Activated naive CD8-positive, alpha-beta T cell treated with anti-CD3 and anti-CD28 coated beads, Interleukin-2, amount 50 U/mL, for 16 hours (primary cell): ENCODE data around the gene FBXO27.
A peak's percentile ranks its signal among the peaks of the same experiment; 100 is the strongest.
"Not testable (repeated sequence)": the region's sequence is repeated elsewhere in the genome, so short reads cannot be mapped to it uniquely, and the experiment has no call there.

Experiments used
- DNase-seq: peaks from one replicate; pipeline ENCODE4 v3.0.0-alpha.2; 2020; ENCODE audit warnings: low read depth, low spot score

Gene FBXO27, protein sequence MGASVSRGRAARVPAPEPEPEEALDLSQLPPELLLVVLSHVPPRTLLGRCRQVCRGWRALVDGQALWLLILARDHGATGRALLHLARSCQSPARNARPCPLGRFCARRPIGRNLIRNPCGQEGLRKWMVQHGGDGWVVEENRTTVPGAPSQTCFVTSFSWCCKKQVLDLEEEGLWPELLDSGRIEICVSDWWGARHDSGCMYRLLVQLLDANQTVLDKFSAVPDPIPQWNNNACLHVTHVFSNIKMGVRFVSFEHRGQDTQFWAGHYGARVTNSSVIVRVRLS

DNA sequence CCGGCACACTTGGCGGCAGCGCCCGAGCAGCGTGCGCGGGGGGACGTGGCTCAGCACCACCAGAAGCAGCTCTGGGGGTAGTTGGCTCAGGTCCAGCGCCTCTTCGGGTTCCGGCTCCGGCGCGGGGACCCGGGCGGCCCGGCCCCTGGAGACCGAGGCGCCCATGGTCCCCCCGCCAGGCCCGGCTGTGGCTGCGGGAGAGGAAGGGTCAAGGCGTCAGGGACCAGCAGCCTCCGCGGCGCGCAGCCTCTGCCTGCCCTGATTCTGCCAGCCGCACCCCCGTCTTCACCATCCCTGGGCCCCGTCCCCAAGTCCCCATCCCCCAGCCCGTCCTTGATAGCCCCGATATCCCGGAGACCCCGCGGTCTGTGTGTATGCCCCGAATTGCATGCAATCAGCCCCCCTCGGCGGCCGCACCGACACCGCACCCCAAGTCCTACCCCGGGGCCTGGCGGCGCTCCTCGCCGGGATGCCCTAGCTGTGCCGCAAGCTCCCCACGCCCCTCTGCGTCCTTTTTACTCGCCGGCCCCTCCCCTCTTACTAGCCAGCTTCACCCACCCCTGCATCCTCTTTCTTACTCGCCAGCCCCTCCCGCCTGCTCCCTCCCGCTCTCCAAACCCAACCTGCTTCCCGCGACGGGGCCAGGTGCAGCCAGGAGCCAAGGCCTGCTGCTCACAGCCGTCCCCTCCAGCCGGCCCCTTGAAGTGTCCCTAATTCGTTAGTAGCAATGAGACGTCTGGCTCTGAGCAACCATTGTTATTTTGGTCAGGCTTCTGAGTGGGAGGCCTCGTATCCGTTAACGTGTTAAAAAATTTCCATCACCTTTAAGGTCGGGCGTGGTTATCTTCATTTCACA lies at the start of gene FBXO27:
Gene FBXO27, minus strand, starts transcription at position 487 of the 856 bp plus-strand sequence. Its CDS starts 322 bp downstream, at position 165.
- DNase-seq, result no peak

DNA sequence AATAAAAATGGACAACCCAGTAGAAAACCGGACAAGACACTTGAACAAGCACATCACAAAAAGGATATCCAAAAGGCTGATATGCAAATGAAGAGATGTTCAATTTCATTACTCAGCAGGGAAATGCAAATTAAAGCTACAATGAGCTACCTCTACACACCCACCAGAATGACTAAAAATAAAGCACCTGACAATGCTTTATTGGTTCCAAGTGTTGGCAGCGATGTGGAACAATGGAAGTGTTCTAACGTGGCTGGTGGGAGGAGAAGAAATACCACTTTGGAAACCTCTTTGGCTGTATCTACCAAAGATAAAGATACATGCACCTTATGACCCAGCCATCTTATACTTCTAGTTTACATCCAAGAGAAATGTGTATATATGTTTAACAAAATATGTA lies 48.1 kb upstream of the FBXO27 start:
- no peak for DNase-seq

DNA sequence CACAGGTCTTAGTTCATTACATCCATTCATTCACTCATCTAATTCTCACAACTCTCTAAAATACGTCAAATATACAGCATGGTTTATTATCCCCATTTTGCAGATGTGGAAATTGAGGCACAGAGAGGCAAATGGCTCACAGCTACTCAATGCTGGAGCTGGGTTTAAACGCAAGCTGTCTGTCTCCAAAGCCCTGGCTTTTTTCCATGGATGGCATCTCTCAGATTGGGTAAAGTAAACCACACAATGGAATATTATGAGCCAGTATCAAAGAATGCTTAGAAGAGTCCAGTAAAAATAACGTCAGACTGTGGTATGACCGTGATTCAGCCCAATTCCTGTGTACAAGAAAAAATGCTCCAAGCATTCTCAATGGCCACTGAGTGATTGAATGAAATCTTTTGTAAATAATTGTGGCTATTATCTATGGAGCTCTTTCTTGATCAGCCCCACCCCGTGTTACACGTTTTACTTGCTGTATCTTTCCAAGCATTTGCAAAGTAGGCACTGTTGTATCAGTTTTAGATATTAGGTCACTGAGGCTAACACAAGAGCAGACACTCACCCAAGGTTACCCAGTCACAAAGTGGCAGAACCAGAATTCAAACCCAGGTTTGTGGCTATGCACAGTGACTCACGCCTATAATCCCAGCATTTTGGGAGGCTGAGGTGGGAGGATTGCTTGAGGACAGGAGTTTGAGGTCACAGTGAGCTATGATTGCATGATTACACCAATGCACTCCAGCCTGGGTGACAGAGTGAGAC lies 46.3 kb upstream of the FBXO27 start:
- DNase-seq, result no peak

DNA sequence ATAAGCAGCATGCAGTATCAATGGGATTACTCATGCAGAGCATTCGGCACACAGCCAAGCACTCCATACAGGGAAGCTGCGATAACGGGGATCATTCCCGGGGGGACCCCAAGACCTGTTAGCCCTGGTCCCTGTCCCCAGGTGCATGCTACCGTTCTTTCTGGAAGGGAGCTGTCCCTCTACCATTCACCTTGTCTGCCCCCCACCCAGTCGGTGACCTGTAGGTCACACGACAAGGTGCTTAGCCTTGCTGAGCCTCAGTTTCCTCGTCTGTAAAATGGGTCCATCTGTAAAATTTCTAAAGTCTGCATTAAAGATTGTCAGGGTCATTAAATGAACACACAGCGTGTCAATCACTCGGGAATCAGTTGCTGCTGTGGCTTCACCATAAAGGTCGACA lies 45.0 kb upstream of the FBXO27 start:
- DNase-seq, result no peak

DNA sequence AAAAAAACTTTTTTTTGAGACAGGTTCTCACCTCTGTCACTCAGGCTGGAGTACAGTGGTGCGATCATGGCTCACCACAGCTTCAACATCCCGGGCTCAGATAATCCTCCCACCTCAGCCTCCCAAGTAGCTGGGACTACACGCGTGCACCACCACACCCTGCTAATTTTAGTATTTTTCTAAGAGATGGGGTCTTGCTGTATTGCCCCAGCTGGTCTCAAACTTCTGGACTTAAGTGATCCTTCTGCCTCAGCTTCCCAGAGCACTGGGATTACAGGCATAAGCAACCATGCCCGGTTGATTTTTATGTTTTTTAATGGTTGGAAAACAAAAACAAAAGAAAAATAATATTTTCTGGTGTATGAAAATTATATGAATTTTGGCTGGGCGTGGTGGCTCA lies 42.6 kb upstream of the FBXO27 start:
- DNase-seq, result no peak

DNA sequence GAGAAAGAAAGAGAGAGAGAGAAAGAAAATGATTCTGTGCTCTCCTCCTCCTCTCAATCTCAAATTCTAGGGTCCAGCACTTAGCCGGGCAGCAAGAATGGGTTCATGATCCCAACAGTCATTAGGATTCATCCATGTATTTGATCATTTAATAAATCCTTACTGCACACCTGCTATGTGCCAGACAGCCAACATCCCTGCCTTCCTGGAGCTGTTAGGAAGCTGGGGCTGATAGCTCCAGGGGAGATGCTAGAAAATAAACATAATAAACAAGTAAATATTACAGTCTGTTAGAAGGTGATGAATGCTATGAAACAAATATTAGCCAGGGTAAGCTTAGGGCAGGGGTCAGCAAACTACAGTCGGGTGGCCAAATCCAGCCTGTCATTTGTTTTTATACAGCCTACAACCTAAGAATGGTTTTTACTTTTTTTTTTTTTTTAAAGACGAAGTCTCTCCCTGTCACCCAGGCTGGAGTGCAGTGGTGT lies 41.9 kb upstream of the FBXO27 start:
- no peak for DNase-seq

DNA sequence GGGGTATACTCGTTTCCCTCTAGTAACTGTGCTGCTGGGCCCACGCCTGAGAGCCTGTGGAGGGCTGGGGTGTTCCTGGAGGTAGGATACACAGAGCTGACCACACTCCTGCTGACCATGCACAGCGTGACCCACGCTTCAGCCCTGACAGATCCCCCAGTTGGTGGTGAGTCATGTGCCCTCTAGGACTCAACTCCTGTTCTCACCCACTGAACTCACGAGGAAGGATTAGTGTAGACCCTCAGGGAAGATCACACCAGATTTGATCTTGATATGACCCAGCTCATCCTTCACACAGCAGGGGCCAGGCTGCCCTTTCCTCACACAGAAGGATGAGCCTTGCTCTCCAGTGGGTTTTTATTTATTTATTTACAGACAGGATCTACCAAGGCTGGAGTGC lies 38.5 kb upstream of the FBXO27 start:
- DNase-seq, result no peak

DNA sequence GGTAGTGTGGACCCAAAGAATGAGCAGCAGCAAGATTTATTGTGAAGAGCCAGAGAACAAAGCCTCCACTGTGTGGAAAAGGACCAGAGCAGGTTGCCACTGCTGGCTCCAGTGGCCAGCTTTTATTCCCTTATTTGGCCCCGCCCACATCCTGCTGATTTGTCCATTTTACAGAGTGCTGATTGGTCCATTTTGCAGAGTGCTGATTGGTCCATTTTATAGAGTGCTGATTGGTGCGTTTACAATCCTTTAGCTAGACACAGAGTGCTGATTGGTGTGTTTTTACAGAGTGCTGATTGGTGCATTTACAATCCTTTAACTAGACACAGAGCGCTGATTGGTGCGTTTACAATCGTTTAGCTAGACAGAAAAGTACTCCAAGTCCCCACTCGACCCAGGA lies 35.9 kb upstream of the FBXO27 start:
- not testable (repeated sequence) for DNase-seq

DNA sequence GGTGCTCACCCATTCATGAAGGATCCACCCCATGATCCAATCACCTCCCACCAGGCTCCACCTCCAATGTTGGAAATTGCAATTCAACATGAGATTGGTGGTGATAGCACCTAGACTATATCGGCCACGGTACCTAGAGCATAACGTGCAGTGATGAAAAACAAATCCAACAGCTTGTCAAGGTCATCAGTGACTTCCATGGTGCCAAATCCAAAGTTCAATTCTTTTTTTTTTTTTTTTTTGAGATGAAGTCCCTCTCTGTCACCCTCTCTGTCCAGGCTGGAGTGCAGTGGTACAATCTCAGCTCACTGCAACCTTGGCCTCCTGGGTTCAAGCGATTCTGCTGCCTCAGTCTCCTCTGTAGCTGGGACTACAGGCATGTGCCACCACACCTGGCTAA lies 34.8 kb upstream of the FBXO27 start:
- DNase-seq, result no peak

DNA sequence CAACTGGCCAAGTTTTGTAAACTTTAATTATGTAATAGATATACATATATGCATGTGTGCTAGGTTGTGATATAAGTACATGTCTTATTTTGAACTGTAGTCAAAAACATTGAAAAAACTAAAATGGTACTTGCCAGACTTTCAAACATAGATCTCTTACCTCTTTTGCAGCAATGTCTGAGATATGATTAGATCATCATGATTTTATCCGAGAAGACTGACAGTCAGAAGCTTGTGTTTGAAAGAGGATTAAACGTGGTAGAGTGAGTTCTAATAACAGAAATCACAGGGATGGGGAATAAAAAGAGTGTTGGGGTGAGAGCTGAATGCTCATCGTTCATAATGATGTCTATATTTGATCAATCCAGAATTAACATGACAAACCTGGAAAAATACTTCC lies 33.6 kb upstream of the FBXO27 start:
- no peak for DNase-seq

DNA sequence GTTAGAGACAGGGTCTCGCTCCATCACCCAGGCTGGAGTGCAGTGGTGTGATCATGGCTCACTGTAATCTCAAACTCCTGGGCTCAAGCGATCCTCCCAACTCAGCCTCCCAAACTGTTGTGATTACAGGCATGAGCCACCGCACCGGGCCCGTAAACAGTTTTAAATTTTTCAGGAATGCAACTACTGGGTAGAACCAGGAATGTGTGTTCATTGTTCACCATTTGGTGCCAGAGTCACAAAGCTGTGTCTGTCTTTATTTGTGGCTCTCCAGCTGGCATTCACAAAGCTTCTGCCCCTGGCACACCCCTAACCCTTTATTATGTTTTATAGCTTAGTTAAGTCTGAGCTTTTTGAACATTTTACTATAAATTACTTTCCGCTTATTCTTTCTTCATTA lies 32.1 kb upstream of the FBXO27 start:
- no peak for DNase-seq

DNA sequence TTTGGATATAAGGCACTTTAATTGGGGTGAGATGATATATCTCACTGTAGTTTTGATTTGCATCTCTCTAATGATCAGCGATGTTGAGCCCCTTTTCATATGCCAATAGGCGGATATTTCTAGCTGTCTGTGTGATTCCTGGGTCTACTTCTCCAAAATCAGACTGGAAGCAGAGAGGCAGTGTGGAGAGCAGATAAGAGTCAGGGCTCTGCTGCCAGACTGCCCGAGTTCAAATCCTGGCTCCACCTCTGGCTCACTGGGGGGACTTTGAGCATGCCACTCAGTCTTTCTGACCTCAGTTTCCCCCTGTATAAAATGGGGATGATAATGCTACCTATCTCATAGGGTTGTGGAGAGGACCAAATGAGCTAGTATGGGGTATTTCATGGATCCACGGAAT lies 27.8 kb upstream of the FBXO27 start:
- no peak for DNase-seq

DNA sequence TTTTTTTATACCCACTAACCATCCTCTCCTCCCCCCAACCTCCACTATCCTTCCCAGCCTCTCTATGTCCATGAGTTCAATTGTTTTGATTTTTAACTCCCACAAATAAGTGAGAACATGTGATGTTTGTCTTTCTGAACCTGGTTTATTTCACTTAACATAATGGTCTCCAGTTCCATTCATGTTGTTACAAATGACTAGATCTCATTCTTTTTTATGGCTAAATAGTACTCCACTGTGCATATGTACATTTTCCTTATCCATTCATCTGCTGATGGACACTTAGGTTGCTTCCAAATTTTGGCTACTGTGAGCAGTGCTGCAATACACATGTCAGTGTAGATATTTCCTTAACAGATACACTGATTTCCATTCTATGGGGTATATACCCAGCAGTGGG lies 27.0 kb upstream of the FBXO27 start:
- DNase-seq, result no peak

DNA sequence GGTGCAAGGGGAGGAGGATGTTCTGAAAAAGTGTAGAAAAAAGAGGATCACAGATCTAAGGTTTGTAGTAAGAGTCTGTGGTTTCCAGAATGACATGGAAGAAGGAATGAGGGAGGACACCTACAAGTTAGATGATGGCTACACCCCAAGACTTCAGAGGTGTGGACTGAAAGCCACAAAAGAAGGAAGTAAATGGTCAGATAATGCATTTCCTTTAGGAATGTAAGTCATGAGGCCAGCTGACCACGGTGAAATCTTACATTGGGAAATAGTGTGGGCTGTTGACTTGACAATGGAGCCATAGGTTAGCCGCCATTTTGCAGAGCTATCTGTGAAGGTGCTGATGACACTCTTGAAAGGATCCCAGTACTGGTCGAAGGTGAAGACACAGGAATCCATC lies 25.3 kb upstream of the FBXO27 start:
- no peak for DNase-seq

DNA sequence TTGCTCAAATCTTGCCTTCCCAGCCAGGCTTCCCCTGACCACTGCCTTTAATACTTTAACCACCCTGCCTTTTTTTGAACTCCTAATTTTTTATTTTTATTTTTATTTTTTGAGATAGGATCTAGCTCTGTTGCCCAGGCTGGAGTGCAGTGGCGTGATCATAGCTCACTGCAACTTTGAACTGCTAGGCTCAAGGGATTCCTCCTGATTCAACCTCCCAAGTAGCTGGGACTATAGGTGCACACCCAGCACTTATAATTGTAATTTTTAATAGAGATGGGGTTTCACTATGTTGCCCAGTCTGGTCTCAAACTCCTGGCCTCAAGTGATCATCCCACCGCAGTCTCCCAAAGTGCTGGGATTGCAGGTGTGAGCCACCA lies 21.7 kb upstream of the FBXO27 start:
- DNase-seq, result no peak

DNA sequence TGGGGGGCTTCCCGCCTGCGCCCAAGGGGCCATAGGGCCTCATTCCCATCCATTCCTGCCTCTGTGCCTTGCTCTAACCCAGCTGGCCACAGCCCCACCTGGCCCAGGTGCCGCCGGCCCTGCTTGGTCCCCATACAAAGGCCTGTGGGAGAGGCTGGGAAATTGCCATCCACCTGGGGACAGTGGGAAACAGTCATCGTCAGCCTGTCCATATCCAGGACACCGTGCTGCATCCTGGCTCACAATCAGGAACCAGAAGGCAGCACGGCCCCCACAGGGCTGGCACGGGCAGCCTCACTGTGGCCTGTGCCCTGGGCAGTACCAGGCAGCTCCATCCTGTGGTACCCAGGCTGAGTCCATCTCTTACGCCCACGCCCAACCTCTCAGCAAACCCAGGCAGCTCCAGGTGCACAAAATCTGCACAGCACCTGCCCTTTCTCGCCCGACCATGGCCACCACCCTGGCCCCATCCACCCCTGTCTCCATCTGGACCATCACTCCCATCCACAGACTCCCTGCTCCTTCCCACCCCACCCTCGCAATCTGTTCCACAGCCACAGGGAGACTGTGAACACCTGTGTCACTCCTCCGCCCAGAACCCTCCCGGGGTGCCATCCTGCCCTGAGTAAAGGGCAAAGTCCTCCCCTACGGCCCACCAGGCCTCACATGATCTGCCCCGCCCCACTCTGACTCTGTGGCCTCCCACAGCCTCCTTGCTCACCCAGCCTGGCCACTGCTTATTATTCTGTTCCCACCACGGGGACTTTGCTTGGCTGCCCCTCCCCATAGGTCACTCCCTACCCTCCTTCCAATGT lies 21.1 kb upstream of the FBXO27 start:
- no peak for DNase-seq

DNA sequence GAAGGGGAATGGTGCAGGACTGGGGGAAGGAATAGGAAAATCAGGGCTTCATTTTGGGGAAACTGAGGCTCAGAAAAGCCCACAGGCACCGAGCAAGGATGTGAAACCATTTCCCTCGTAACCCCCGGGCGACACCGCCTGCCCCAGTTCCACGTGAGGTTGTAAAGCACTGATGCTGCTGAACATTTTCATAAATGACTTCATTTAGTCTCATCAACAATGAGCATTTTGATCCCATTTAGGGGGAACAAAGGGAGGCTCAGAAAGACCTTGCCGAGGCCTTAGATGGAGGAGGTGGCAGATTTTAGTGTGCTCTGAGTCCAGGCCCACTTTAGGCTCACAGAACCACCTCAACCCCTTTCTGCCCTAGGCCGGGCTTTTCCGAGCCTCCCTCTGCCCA lies 20.5 kb upstream of the FBXO27 start:
- DNase-seq, result no peak

DNA sequence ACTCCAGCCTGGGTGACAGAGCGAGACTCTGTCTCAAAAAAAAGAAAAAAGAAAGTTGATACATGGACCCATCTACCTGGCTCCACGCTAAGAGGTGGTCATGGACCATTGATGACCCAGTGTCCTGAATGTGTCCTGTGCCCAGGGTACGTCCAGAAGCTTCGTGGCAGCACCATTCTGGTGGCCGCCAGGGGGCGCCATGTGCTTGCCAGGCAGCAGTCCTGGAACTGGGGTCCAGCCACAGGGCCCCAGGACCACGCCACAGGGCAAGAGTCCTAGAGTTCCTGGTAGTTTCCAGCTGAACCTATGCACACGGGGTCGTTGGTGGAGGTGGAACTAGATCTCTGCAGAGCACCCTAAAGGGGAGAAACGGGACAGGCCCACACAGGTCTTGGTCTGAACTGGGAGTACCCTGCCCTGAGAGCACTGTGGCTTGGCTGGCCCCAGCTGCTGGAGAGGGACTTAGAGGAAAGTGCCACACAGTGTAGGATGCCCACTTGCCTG lies 19.9 kb upstream of the FBXO27 start:
- DNase-seq, result peak; percentile 14

DNA sequence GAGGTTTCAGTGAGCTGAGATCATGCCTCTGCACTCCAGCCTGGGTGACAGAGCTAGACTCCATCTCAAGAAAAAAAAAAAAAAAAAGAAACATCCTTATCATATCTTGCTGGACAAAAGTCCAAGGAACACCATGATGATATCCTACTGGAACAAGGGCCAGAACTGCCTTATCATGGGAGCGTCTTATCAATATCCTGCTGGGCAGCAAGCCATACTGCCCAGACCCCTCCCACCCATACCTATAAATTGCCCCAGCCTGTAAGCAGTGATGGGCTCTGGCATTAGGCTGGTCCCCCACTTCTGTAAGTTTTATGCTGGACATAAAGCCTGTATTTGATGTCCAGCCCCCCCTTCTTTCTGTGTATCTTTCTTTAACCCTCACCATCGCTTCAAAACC lies 14.7 kb upstream of the FBXO27 start:
- no peak for DNase-seq

DNA sequence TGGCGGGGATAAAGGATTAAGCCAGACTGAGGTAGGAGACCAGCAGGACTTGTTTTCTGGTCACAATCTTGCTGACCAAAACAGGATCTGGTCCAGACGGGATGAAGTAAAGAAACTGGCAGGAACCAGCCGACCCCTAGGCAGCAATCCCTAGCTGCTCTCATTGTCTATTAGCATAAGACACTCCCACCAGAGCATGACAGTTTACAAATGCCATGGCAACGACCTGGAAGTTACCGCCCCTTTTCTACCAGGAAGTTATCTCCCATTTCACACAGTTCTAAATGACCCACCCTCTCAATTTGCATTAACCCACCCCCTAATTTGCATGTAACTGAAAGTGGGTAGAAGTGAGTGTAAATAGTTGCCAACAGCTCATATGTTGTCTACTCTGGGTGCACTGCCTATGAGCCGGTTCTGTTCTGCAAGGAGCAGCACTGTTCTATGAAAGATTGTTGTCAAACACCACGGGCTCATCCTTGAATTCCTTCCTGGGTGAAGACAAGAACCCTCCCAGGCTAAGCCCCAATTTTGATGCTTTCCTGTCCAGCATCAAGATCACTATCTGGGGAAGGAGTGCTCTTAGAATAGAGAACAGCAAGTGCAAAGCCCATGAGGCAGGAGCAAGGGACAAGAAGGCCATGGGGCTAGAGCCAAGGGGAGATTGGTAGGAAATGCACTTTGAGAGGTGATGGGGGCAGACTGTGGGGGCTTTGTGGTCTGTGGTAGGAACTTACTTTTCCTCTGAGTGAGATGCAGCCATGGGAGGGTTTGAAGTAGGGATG lies 13.9 kb upstream of the FBXO27 start:
- no peak for DNase-seq
